ENCODE results near the gene ZNF22.
"Not testable (repeated sequence)": the region's sequence is repeated elsewhere in the genome, so short reads cannot be mapped to it uniquely, and the experiment has no call there.

The ZNF22 gene

GRCh38 chr10:44995581-44995913, 5.2 kb upstream of the ZNF22 start:
- TF ChIP-seq ZNF274 (IDR thresholded peaks at IDR 0.05; ENCODE audit: low read depth, low read length), result no peak
- H3K4me3 ChIP-seq (ENCODE audit: low read length), result no peak overlapping the region

- H3K4me3 ChIP-seq (ENCODE audit: low read length), result no peak overlapping the region
- TF ChIP-seq ZNF274 (IDR thresholded peaks at IDR 0.05; ENCODE audit: low read depth, low read length), result no peak
Measured at GRCh38 chr10:44995914-44996669, 4.6 kb upstream of the ZNF22 start.

- no peak overlapping the region for H3K4me3 ChIP-seq (ENCODE audit: low read length)
- TF ChIP-seq ZNF274 (IDR thresholded peaks at IDR 0.05; ENCODE audit: low read depth, low read length), result no peak
Measured at GRCh38 chr10:44997105-44997748, 3.5 kb upstream of the ZNF22 start.

GRCh38 chr10:44998146-44998631, 2.5 kb upstream of the ZNF22 start:
- H3K4me3 ChIP-seq (ENCODE audit: low read length), result no peak overlapping the region
- TF ChIP-seq ZNF274 (IDR thresholded peaks at IDR 0.05; ENCODE audit: low read depth, low read length), result no peak

- TF ChIP-seq ZNF274 (IDR thresholded peaks at IDR 0.05; ENCODE audit: low read depth, low read length), result no peak
- peak overlapping the region; percentile 91; the same call in 1 of the 2 replicates for H3K4me3 ChIP-seq (ENCODE audit: low read length)
Measured at GRCh38 chr10:45000138-45000751, 478 bp upstream of the ZNF22 start.

GRCh38 chr10:45001381-45002148, 842 bp downstream of the ZNF22 start:
- peak overlapping the region; percentile 91 for H3K4me3 ChIP-seq (ENCODE audit: low read length)
- TF ChIP-seq ZNF274 (IDR thresholded peaks at IDR 0.05; ENCODE audit: low read depth, low read length), result no peak

- TF ChIP-seq ZNF274 (IDR thresholded peaks at IDR 0.05; ENCODE audit: low read depth, low read length), result peak; percentile 73
- H3K4me3 ChIP-seq (ENCODE audit: low read length), result no peak overlapping the region
Measured at GRCh38 chr10:45003432-45004000, 2.8 kb downstream of the ZNF22 start.

- H3K4me3 ChIP-seq (ENCODE audit: low read length), result no peak overlapping the region
- TF ChIP-seq ZNF274 (IDR thresholded peaks at IDR 0.05; ENCODE audit: low read depth, low read length), result no peak
Measured at GRCh38 chr10:45004661-45005060, 3.9 kb downstream of the ZNF22 start.

- no peak for TF ChIP-seq ZNF274 (IDR thresholded peaks at IDR 0.05; ENCODE audit: low read depth, low read length)
Measured at GRCh38 chr10:45005284-45005683, 4.6 kb downstream of the ZNF22 start.

GRCh38 chr10:45006276-45007030, 5.7 kb downstream of the ZNF22 start:
- TF ChIP-seq ZNF274 (IDR thresholded peaks at IDR 0.05; ENCODE audit: low read depth, low read length), result no peak
- no peak overlapping the region for H3K4me3 ChIP-seq (ENCODE audit: low read length)

More at GRCh38 chr10:45005284-45005683, 4.6 kb downstream of the ZNF22 start:
- no peak overlapping the region for H3K4me3 ChIP-seq (ENCODE audit: low read length)

- TF ChIP-seq ZNF274 (IDR thresholded peaks at IDR 0.05; ENCODE audit: low read depth, low read length), result no peak
- no peak overlapping the region for H3K4me3 ChIP-seq (ENCODE audit: low read length)
Measured at GRCh38 chr10:45008524-45009161, 7.9 kb downstream of the ZNF22 start.

GRCh38 chr10:45014557-45014956, 13.8 kb downstream of the ZNF22 start:
- not testable (repeated sequence) for H3K4me3 ChIP-seq (ENCODE audit: low read length)

- H3K4me3 ChIP-seq (ENCODE audit: low read length), result no peak overlapping the region
- TF ChIP-seq ZNF274 (IDR thresholded peaks at IDR 0.05; ENCODE audit: low read depth, low read length), result no peak
Measured at GRCh38 chr10:45015590-45015989, 14.9 kb downstream of the ZNF22 start.
